Measurements from ENCODE around the gene ARHGAP9. TPM values are rescaled to one million over a fixed set of nuclear protein-coding genes. Genes with fewer than 3 reads are reported as not detected.

ARHGAP9 gene
- total RNA-seq, 2 donors from 2014 or later, result 1.3 to 1.6 TPM

DNA sequence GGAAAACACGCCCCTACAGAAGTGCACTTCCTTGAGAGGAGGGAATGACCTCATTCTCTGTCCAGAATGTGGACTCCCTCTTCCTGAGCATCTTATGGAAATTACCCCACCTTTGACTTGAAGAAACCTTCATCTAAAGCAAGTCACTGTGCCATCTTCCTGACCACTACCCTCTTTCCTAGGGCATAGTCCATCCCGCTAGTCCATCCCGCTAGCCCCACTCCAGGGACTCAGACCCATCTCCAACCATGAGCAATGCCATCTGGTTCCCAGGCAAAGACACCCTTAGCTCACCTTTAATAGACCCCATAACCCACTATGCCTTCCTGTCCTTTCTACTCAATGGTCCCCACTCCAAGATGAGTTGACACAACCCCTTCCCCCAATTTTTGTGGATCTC lies 29.6 kb downstream of the ARHGAP9 start:
- Mint-ChIP-seq H3K4me1 (peaks cover 8% of the 10 kb centered on the region), H3K36me3 (ENCODE audit: low read depth) (no peaks in the 10 kb centered on the region), H3K4me3 (no peak overlapping the region), H3K27ac (no peak overlapping the region), H3K9me3 (no peaks in the 10 kb centered on the region), H3K27me3 (ENCODE audit: insufficient read depth) (peaks cover under 1% of the 10 kb centered on the region)
- TF ChIP-seq, protein P1, sequence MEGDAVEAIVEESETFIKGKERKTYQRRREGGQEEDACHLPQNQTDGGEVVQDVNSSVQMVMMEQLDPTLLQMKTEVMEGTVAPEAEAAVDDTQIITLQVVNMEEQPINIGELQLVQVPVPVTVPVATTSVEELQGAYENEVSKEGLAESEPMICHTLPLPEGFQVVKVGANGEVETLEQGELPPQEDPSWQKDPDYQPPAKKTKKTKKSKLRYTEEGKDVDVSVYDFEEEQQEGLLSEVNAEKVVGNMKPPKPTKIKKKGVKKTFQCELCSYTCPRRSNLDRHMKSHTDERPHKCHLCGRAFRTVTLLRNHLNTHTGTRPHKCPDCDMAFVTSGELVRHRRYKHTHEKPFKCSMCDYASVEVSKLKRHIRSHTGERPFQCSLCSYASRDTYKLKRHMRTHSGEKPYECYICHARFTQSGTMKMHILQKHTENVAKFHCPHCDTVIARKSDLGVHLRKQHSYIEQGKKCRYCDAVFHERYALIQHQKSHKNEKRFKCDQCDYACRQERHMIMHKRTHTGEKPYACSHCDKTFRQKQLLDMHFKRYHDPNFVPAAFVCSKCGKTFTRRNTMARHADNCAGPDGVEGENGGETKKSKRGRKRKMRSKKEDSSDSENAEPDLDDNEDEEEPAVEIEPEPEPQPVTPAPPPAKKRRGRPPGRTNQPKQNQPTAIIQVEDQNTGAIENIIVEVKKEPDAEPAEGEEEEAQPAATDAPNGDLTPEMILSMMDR (conservative IDR thresholded peaks at IDR 0.05), result no peak
- no peak overlapping the region for H3K27ac ChIP-seq (ENCODE audit: low read depth, low read length)
- no peak for DNase-seq
- no peaks in the 10 kb centered on the region for H3K36me3 ChIP-seq (ENCODE audit: control insufficient read depth, insufficient read depth, low read length)
- no peak overlapping the region for H3K9ac ChIP-seq (ENCODE audit: extremely low read depth, low read length, poor library complexity, severe bottlenecking)
- 92 to 99% methylated on average over 3 of the region's 3 CpGs for WGBS, 2 experiments (ENCODE audit: insufficient coverage in 1 of 2, insufficient read length in 1 of 2)
- H3K4me1 ChIP-seq (ENCODE audit: control insufficient read depth, insufficient read depth, low read length), result no peaks in the 10 kb centered on the region
- no peak overlapping the region for H3K4me3 ChIP-seq (ENCODE audit: low read length)
- no peaks in the 10 kb centered on the region for H3K9me3 ChIP-seq (ENCODE audit: control insufficient read depth, low read length)
- H3K27me3 ChIP-seq (ENCODE audit: control insufficient read depth, insufficient read depth, low read length, poor library complexity, severe bottlenecking), result no peaks in the 10 kb centered on the region

DNA sequence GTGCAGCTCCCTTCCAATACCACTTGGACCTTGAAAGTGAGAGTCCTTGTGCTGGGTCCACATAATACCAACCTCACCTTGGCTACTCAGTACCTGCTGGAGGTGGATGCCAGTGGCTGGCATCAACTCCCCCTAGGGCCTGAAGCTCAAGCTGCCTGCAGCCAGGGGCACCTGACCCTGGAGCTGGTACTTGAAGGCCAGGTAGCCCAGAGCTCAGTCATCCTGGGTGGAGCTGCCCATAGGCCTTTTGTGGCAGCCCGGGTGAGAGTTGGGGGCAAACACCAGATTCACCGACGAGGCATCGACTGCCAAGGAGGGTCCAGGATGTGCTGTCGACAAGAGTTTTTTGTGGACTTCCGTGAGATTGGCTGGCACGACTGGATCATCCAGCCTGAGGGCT lies 30.3 kb downstream of the ARHGAP9 start:
- TF ChIP-seq, protein P1 (conservative IDR thresholded peaks at IDR 0.05), result no peak
- H3K36me3 Mint-ChIP-seq (ENCODE audit: low read depth), result no peaks in the 10 kb centered on the region
- no peak for DNase-seq
- Histone ChIP-seq H3K36me3 (ENCODE audit: control insufficient read depth, insufficient read depth, low read length) (no peaks in the 10 kb centered on the region), H3K4me3 (ENCODE audit: low read length) (no peak overlapping the region), H3K27me3 (ENCODE audit: control insufficient read depth, insufficient read depth, low read length, poor library complexity, severe bottlenecking) (no peaks in the 10 kb centered on the region), H3K9me3 (ENCODE audit: control insufficient read depth, low read length) (no peaks in the 10 kb centered on the region), H3K4me1 (ENCODE audit: control insufficient read depth, insufficient read depth, low read length) (no peaks in the 10 kb centered on the region), H3K27ac (ENCODE audit: low read depth, low read length) (no peak overlapping the region), H3K9ac (ENCODE audit: extremely low read depth, low read length, poor library complexity, severe bottlenecking) (no peak overlapping the region)
- peaks cover 5% of the 10 kb centered on the region for H3K4me1 Mint-ChIP-seq
- no peaks in the 10 kb centered on the region for H3K27me3 Mint-ChIP-seq (ENCODE audit: insufficient read depth)
- H3K27ac Mint-ChIP-seq, result no peak overlapping the region
- no peak overlapping the region for H3K4me3 Mint-ChIP-seq
- 93 to 96% methylated on average over 7 of the region's 7 CpGs for WGBS, 2 experiments (ENCODE audit: insufficient coverage in 1 of 2, insufficient read length in 1 of 2)
- H3K9me3 Mint-ChIP-seq, result no peaks in the 10 kb centered on the region

DNA sequence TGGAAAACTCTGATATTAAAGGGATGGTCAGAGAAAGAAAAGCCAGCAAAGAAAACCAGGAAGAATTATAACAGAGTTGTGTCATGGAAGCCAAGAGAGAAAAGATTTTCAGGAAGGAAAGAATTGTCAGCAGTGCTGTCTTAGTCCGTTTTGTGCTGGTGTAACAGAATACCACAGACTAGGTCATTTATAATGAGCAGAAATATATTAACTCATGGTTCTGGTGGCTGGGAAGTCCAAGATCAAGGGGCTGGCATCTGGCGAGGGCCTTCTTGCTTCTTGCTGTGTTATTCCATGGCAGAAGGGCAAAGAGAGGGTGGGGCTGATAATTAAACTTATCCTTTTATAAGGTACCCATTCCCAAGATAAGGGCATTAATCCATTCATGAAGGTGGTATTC lies 31.0 kb downstream of the ARHGAP9 start:
- 92 to 100% methylated on average over 1 to 2 of the region's 2 CpGs for WGBS, 2 experiments (ENCODE audit: insufficient coverage in 1 of 2, insufficient read length in 1 of 2)
- TF ChIP-seq, protein P1 (conservative IDR thresholded peaks at IDR 0.05), result no peak
- H3K9ac ChIP-seq (ENCODE audit: extremely low read depth, low read length, poor library complexity, severe bottlenecking), result no peak overlapping the region
- no peak overlapping the region for H3K4me3 Mint-ChIP-seq
- no peak overlapping the region for H3K27ac ChIP-seq (ENCODE audit: low read depth, low read length)
- H3K9me3 ChIP-seq (ENCODE audit: control insufficient read depth, low read length), result no peaks in the 10 kb centered on the region
- H3K27me3 ChIP-seq (ENCODE audit: control insufficient read depth, insufficient read depth, low read length, poor library complexity, severe bottlenecking), result no peaks in the 10 kb centered on the region
- no peaks in the 10 kb centered on the region for H3K9me3 Mint-ChIP-seq
- no peak overlapping the region for H3K27ac Mint-ChIP-seq
- no peaks in the 10 kb centered on the region for H3K4me1 ChIP-seq (ENCODE audit: control insufficient read depth, insufficient read depth, low read length)
- no peaks in the 10 kb centered on the region for H3K36me3 ChIP-seq (ENCODE audit: control insufficient read depth, insufficient read depth, low read length)
- peaks cover 4% of the 10 kb centered on the region for H3K4me1 Mint-ChIP-seq
- H3K36me3 Mint-ChIP-seq (ENCODE audit: low read depth), result no peaks in the 10 kb centered on the region
- no peak for DNase-seq
- H3K4me3 ChIP-seq (ENCODE audit: low read length), result no peak overlapping the region
- H3K27me3 Mint-ChIP-seq (ENCODE audit: insufficient read depth), result no peaks in the 10 kb centered on the region

Data from endodermal cell (in vitro differentiated cells).